ENCODE results near the gene SYNPO2L. TPM values are rescaled to one million over a fixed set of nuclear protein-coding genes. Genes with fewer than 3 reads are reported as not detected.
"Not testable (repeated sequence)": the region's sequence is repeated elsewhere in the genome, so short reads cannot be mapped to it uniquely, and the experiment has no call there.

Gene SYNPO2L
- polyA plus RNA-seq = not detected

- DNase-seq = no peak
- Mint-ChIP-seq H3K27ac (no peak within 1 kb of the TSS), H3K4me3 (no peak within 1 kb of the TSS), H3K9me3 (no peaks in the 10 kb centered on the region), H3K27me3 (ENCODE audit: low read depth in 3 of 3) (no peaks in the 10 kb centered on the region), H3K36me3 (no peaks in the 10 kb centered on the region), H3K4me1 (no peaks in the 10 kb centered on the region)
Measured at GRCh38 chr10:73655990-73656298, at the start of gene SYNPO2L. Gene SYNPO2L, minus strand, starts transcription at chr10:73656029. Its CDS starts 107 bp downstream, at chr10:73655922.

- not testable (repeated sequence) for H3K27me3 Mint-ChIP-seq (ENCODE audit: low read depth in 3 of 3); H3K4me1 Mint-ChIP-seq; H3K4me3 Mint-ChIP-seq; DNase-seq; H3K27ac Mint-ChIP-seq; H3K9me3 Mint-ChIP-seq
- peaks cover 10 to 18% (median 14%) of the 10 kb centered on the region in 3 donors for H3K36me3 Mint-ChIP-seq
Measured at GRCh38 chr10:73703924-73704323, 48.1 kb upstream of the SYNPO2L start.

DNA sequence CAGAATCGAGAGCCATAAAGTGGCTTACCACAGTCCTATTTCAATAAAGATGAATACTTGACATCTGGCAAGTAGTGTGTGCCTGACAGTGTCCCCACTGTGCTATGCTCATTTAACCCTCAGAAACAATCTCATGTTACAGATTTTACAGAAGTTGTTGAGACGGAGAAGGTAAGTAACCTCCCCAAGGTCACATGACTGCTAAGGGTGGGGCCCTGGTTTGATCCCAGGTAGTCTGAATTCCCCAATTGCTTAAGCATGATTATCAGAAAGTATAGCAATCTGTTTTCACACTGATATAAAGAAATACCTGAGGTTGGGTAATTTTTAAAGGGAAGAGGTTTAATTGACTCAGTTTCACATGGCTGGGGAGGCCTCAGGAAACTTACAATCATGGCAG, 43.0 kb upstream of the SYNPO2L start:
- H3K27me3 Mint-ChIP-seq (ENCODE audit: low read depth in 3 of 3); DNase-seq; H3K4me1 Mint-ChIP-seq; H3K4me3 Mint-ChIP-seq; H3K9me3 Mint-ChIP-seq; H3K27ac Mint-ChIP-seq: not testable (repeated sequence)
- peaks cover 10 to 16% (median 11%) of the 10 kb centered on the region in 3 donors for H3K36me3 Mint-ChIP-seq

GRCh38 chr10:73697675-73698159, 41.9 kb upstream of the SYNPO2L start, which contains the start of gene AGAP5:
Gene AGAP5, minus strand, starts transcription at chr10:73698109. Its CDS starts 354 bp downstream, at chr10:73697755.
- not testable (repeated sequence) for H3K4me3 Mint-ChIP-seq; H3K4me1 Mint-ChIP-seq; H3K27me3 Mint-ChIP-seq (ENCODE audit: low read depth in 3 of 3); H3K9me3 Mint-ChIP-seq; DNase-seq
- Mint-ChIP-seq H3K27ac (peak within 1 kb of the TSS in 1 of 6 donors; percentile 28), H3K36me3 (peaks cover 6 to 11% (median 6%) of the 10 kb centered on the region in 3 donors)

GRCh38 chr10:73695302-73695701, 39.5 kb upstream of the SYNPO2L start:
- peaks cover 0 to 11% (median 4%) of the 10 kb centered on the region in 3 donors for H3K36me3 Mint-ChIP-seq
- H3K4me3 Mint-ChIP-seq; H3K9me3 Mint-ChIP-seq; H3K4me1 Mint-ChIP-seq; DNase-seq; H3K27me3 Mint-ChIP-seq (ENCODE audit: low read depth in 3 of 3); H3K27ac Mint-ChIP-seq: not testable (repeated sequence)

DNA sequence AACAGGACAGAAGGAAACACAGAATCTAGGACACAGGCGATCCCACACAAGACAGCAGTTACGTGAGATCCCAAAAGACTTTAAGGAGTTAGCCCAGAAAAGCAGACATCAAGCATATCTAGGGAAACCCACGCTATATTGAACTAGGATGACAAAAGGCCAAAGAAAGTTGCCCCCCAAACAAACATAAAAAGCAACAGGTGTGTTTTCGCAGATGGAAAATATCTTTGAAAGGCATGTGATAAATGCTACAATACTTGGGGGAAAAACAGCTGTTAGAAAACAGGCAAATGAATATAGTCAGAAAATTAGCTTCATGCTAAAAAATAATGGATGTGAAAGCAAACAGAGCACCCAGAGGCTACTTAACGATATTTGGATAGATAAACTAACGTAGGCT, 34.9 kb upstream of the SYNPO2L start:
- not testable (repeated sequence) for H3K4me3 Mint-ChIP-seq; H3K27me3 Mint-ChIP-seq (ENCODE audit: low read depth in 3 of 3); H3K9me3 Mint-ChIP-seq; H3K36me3 Mint-ChIP-seq; H3K4me1 Mint-ChIP-seq; DNase-seq; H3K27ac Mint-ChIP-seq

DNA sequence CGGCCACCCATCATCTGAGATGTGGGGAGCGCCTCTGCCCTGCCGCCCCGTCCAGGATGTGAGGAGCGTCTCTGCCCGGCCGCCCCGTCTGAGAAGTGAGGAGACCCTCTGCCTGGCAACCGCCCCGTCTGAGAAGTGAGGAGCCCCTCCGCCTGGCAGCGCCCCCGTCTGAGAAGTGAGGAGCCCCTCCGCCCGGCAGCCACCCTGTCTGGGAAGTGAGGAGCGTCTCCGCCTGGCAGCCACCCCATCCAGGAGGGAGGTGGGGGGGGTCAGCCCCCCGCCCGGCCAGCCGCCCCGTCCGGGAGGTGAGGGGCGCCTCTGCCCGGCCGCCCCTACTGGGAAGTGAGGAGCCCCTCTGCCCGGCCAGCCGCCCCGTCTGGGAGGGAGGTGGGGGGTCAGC, 33.8 kb upstream of the SYNPO2L start:
- H3K9me3 Mint-ChIP-seq; H3K27me3 Mint-ChIP-seq (ENCODE audit: low read depth in 3 of 3); H3K4me3 Mint-ChIP-seq; H3K4me1 Mint-ChIP-seq; H3K36me3 Mint-ChIP-seq; DNase-seq; H3K27ac Mint-ChIP-seq: not testable (repeated sequence)

DNA sequence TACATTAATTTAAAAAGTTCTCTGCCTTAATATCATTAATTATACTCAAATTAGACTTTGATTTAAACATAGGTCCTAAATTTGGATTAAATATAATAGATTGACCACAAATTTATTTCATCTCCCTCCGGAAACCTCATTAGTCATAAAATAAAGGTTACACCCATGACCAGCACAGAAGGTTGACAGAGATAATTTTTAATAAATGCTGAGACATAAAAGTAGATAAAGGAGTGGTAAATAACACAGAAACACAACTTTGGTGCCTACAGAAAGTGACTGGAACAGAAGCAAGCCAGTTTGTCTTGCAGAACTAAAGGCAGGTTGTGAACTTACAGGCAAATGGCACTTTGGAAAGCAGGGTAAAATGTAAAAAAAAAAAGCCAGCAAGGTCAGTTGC, 31.8 kb upstream of the SYNPO2L start:
- H3K9me3 Mint-ChIP-seq; H3K36me3 Mint-ChIP-seq; H3K27ac Mint-ChIP-seq; H3K4me1 Mint-ChIP-seq; H3K4me3 Mint-ChIP-seq; H3K27me3 Mint-ChIP-seq (ENCODE audit: low read depth in 3 of 3); DNase-seq: not testable (repeated sequence)

GRCh38 chr10:73674546-73674945, 18.7 kb upstream of the SYNPO2L start:
- H3K9me3 Mint-ChIP-seq = not testable (repeated sequence)

GRCh38 chr10:73668378-73668777, 12.5 kb upstream of the SYNPO2L start:
- not testable (repeated sequence) for H3K27me3 Mint-ChIP-seq (ENCODE audit: low read depth in 3 of 3); DNase-seq; H3K36me3 Mint-ChIP-seq; H3K4me1 Mint-ChIP-seq; H3K9me3 Mint-ChIP-seq; H3K27ac Mint-ChIP-seq; H3K4me3 Mint-ChIP-seq

More at GRCh38 chr10:73674546-73674945, 18.7 kb upstream of the SYNPO2L start:
- not testable (repeated sequence) for H3K27me3 Mint-ChIP-seq (ENCODE audit: low read depth in 3 of 3); H3K36me3 Mint-ChIP-seq; DNase-seq; H3K4me3 Mint-ChIP-seq; H3K4me1 Mint-ChIP-seq; H3K27ac Mint-ChIP-seq

DNA sequence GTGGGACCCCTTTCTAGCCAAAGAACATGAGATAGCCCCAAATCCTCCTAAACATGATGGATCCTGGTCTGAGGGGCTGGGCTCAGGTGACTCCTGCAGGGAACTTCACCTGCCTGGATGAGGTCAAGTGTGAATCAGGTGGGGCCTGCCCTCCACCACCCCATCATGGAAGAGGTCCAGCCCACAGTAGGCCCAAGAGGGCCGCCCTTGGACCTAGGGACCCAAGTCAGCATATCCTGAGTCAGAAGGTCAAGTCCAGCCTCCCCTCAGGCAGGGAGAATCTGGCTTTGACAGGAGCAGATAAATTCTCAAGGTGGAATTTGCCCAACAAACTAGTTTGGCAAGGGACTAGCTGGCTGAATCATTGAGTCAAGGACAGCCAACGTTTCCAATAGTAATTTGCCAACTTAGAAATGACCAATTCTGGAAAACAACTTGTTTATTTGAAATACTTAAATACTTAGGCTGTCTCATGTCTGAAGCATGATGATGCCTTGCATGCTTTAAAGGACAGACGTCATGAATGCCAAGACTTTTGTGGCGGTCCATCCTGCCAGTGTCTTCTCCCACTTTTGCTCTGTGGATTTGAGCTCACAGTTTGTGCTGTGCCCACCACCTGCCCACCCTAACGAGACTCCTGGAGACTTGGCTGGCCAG, 10.5 kb upstream of the SYNPO2L start:
- H3K9me3 Mint-ChIP-seq; H3K27ac Mint-ChIP-seq; H3K36me3 Mint-ChIP-seq; H3K4me1 Mint-ChIP-seq; H3K4me3 Mint-ChIP-seq; H3K27me3 Mint-ChIP-seq (ENCODE audit: low read depth in 3 of 3); DNase-seq: not testable (repeated sequence)

- not testable (repeated sequence) for H3K4me3 Mint-ChIP-seq; H3K27me3 Mint-ChIP-seq (ENCODE audit: low read depth in 3 of 3); H3K27ac Mint-ChIP-seq; DNase-seq; H3K9me3 Mint-ChIP-seq; H3K4me1 Mint-ChIP-seq; H3K36me3 Mint-ChIP-seq
Measured at GRCh38 chr10:73665581-73665980, 9.8 kb upstream of the SYNPO2L start.

GRCh38 chr10:73664156-73665040, 8.6 kb upstream of the SYNPO2L start:
- not testable (repeated sequence) for H3K9me3 Mint-ChIP-seq; H3K27me3 Mint-ChIP-seq (ENCODE audit: low read depth in 3 of 3); DNase-seq; H3K4me3 Mint-ChIP-seq; H3K4me1 Mint-ChIP-seq; H3K27ac Mint-ChIP-seq; H3K36me3 Mint-ChIP-seq

GRCh38 chr10:73663621-73664020, 7.8 kb upstream of the SYNPO2L start:
- not testable (repeated sequence) for H3K36me3 Mint-ChIP-seq; H3K27ac Mint-ChIP-seq; H3K27me3 Mint-ChIP-seq (ENCODE audit: low read depth in 3 of 3); H3K4me1 Mint-ChIP-seq; H3K4me3 Mint-ChIP-seq; DNase-seq; H3K9me3 Mint-ChIP-seq

All from immature natural killer cell (primary cell).